Measurements from ENCODE around the gene KCNIP4.

Gene KCNIP4

GRCh38 chr4:21226637-21227538 is 721.7 kb downstream of the KCNIP4 start:
- Histone ChIP-seq H3K27me3 (ENCODE audit: insufficient read depth, low read length, poor library complexity) (no peaks in the 10 kb centered on the region), H2BK120ac (ENCODE audit: low read depth, low read length) (no peak overlapping the region), H3K4me2 (ENCODE audit: low read length) (no peak overlapping the region), H2BK15ac (replicated peaks; ENCODE audit: low read depth) (no peak overlapping the region), H3K23ac (ENCODE audit: low read length) (no peak overlapping the region), H4K5ac (ENCODE audit: low read length) (no peak overlapping the region), H4K8ac (ENCODE audit: low read depth, low read length) (no peak overlapping the region), H3K4ac (ENCODE audit: low read depth, low read length) (no peak overlapping the region), H3K4me1 (ENCODE audit: control insufficient read depth, low read depth, low read length) (no peaks in the 10 kb centered on the region), H3K9ac (ENCODE audit: low read length) (no peak overlapping the region), H3K36me3 (ENCODE audit: control insufficient read depth, insufficient read depth, low read length) (no peaks in the 10 kb centered on the region), H3K18ac (ENCODE audit: low read length) (no peak overlapping the region), H2AK5ac (ENCODE audit: low read length) (no peak overlapping the region), H3K27ac (ENCODE audit: low read depth, low read length) (no peak overlapping the region), H3K79me2 (ENCODE audit: control insufficient read depth, insufficient read depth, low read length) (no peaks in the 10 kb centered on the region), H3K56ac (ENCODE audit: low read length) (no peak overlapping the region), H3K4me3 (ENCODE audit: low read length) (no peak overlapping the region), H3K79me1 (ENCODE audit: low read length) (no peaks in the 10 kb centered on the region), H2BK5ac (ENCODE audit: low read length) (no peak overlapping the region)
- DNase-seq, result no peak
- no CpG with 5 or more reads among the region's 2 CpGs for WGBS (ENCODE audit: extremely low coverage, insufficient coverage, low lambda C conversion rate)

DNA sequence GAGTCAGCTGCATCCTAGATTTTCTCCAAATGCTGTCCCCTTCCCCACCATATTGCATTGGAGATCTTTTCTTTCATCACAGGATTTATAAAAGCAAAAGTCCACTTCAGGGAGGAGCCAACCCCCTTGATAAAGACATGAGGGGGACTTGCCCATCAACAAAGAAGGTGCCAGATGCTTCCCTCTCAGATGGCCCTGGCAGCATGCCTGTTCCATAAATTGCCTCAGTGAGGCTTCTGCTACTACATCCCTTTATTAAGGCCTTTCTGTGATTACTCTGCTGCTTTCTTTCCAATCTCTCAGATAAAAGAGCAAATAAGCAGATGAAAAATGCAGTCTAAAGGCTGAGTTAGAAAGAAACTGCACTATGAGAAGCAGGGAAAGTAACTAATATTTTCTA is 736.7 kb downstream of the KCNIP4 start:
- no peak overlapping the region for H3K9ac ChIP-seq (ENCODE audit: low read length)
- H4K5ac ChIP-seq (ENCODE audit: low read length), result no peak overlapping the region
- H2BK15ac ChIP-seq (replicated peaks; ENCODE audit: low read depth), result no peak overlapping the region
- no peak overlapping the region for H3K4me3 ChIP-seq (ENCODE audit: low read length)
- DNase-seq, result no peak
- no peak overlapping the region for H2BK120ac ChIP-seq (ENCODE audit: low read depth, low read length)
- H3K36me3 ChIP-seq (ENCODE audit: control insufficient read depth, insufficient read depth, low read length), result no peaks in the 10 kb centered on the region
- no peaks in the 10 kb centered on the region for H3K79me2 ChIP-seq (ENCODE audit: control insufficient read depth, insufficient read depth, low read length)
- H3K27me3 ChIP-seq (ENCODE audit: insufficient read depth, low read length, poor library complexity), result no peaks in the 10 kb centered on the region
- no peaks in the 10 kb centered on the region for H3K4me1 ChIP-seq (ENCODE audit: control insufficient read depth, low read depth, low read length)
- H3K23ac ChIP-seq (ENCODE audit: low read length), result no peak overlapping the region
- H2BK5ac ChIP-seq (ENCODE audit: low read length), result no peak overlapping the region
- H4K8ac ChIP-seq (ENCODE audit: low read depth, low read length), result no peak overlapping the region
- H3K27ac ChIP-seq (ENCODE audit: low read depth, low read length), result no peak overlapping the region
- H3K18ac ChIP-seq (ENCODE audit: low read length), result no peak overlapping the region
- no peak overlapping the region for H3K4ac ChIP-seq (ENCODE audit: low read depth, low read length)
- H2AK5ac ChIP-seq (ENCODE audit: low read length), result no peak overlapping the region
- no peak overlapping the region for H3K4me2 ChIP-seq (ENCODE audit: low read length)
- H3K56ac ChIP-seq (ENCODE audit: low read length), result no peak overlapping the region
- H3K79me1 ChIP-seq (ENCODE audit: low read length), result no peaks in the 10 kb centered on the region

- DNase-seq, result no peak
- no peak overlapping the region for H3K4ac ChIP-seq (ENCODE audit: low read depth, low read length)
- H3K4me2 ChIP-seq (ENCODE audit: low read length), result no peak overlapping the region
- H3K36me3 ChIP-seq (ENCODE audit: control insufficient read depth, insufficient read depth, low read length), result no peaks in the 10 kb centered on the region
- whole genome bisulfite sequencing (ENCODE audit: extremely low coverage, insufficient coverage, low lambda C conversion rate), result no CpG with 5 or more reads among the region's 2 CpGs
- H2BK15ac ChIP-seq (replicated peaks; ENCODE audit: low read depth), result no peak overlapping the region
- no peak overlapping the region for H2BK120ac ChIP-seq (ENCODE audit: low read depth, low read length)
- no peak overlapping the region for H3K4me3 ChIP-seq (ENCODE audit: low read length)
- H4K8ac ChIP-seq (ENCODE audit: low read depth, low read length), result no peak overlapping the region
- H3K27me3 ChIP-seq (ENCODE audit: insufficient read depth, low read length, poor library complexity), result no peaks in the 10 kb centered on the region
- H3K4me1 ChIP-seq (ENCODE audit: control insufficient read depth, low read depth, low read length), result peaks cover 8% of the 10 kb centered on the region
- no peak overlapping the region for H3K56ac ChIP-seq (ENCODE audit: low read length)
- no peak overlapping the region for H2AK5ac ChIP-seq (ENCODE audit: low read length)
- no peaks in the 10 kb centered on the region for H3K79me1 ChIP-seq (ENCODE audit: low read length)
- H4K5ac ChIP-seq (ENCODE audit: low read length), result no peak overlapping the region
- H3K27ac ChIP-seq (ENCODE audit: low read depth, low read length), result no peak overlapping the region
- no peak overlapping the region for H3K23ac ChIP-seq (ENCODE audit: low read length)
- no peak overlapping the region for H3K9ac ChIP-seq (ENCODE audit: low read length)
- H3K79me2 ChIP-seq (ENCODE audit: control insufficient read depth, insufficient read depth, low read length), result no peaks in the 10 kb centered on the region
- no peak overlapping the region for H2BK5ac ChIP-seq (ENCODE audit: low read length)
- no peak overlapping the region for H3K18ac ChIP-seq (ENCODE audit: low read length)
Measured at GRCh38 chr4:21209860-21210259, 738.7 kb downstream of the KCNIP4 start.

- peak; percentile 92 for DNase-seq
- Histone ChIP-seq H3K18ac (ENCODE audit: low read length) (no peak overlapping the region), H4K5ac (ENCODE audit: low read length) (no peak overlapping the region), H2AK5ac (ENCODE audit: low read length) (no peak overlapping the region), H3K27me3 (ENCODE audit: insufficient read depth, low read length, poor library complexity) (no peaks in the 10 kb centered on the region), H2BK120ac (ENCODE audit: low read depth, low read length) (no peak overlapping the region), H3K4me3 (ENCODE audit: low read length) (no peak overlapping the region), H3K23ac (ENCODE audit: low read length) (no peak overlapping the region), H3K4ac (ENCODE audit: low read depth, low read length) (no peak overlapping the region), H3K4me1 (ENCODE audit: control insufficient read depth, low read depth, low read length) (peaks cover 8% of the 10 kb centered on the region), H3K36me3 (ENCODE audit: control insufficient read depth, insufficient read depth, low read length) (no peaks in the 10 kb centered on the region), H4K8ac (ENCODE audit: low read depth, low read length) (no peak overlapping the region), H2BK15ac (replicated peaks; ENCODE audit: low read depth) (no peak overlapping the region), H2BK5ac (ENCODE audit: low read length) (peak overlapping the region; percentile 39), H3K4me2 (ENCODE audit: low read length) (no peak overlapping the region), H3K27ac (ENCODE audit: low read depth, low read length) (peak overlapping the region; percentile 19), H3K79me2 (ENCODE audit: control insufficient read depth, insufficient read depth, low read length) (no peaks in the 10 kb centered on the region), H3K56ac (ENCODE audit: low read length) (no peak overlapping the region), H3K9ac (ENCODE audit: low read length) (no peak overlapping the region), H3K79me1 (ENCODE audit: low read length) (no peaks in the 10 kb centered on the region)
- no CpG with 5 or more reads among the region's 6 CpGs for WGBS (ENCODE audit: extremely low coverage, insufficient coverage, low lambda C conversion rate)
Measured at GRCh38 chr4:21205821-21206531, 742.6 kb downstream of the KCNIP4 start.

DNA sequence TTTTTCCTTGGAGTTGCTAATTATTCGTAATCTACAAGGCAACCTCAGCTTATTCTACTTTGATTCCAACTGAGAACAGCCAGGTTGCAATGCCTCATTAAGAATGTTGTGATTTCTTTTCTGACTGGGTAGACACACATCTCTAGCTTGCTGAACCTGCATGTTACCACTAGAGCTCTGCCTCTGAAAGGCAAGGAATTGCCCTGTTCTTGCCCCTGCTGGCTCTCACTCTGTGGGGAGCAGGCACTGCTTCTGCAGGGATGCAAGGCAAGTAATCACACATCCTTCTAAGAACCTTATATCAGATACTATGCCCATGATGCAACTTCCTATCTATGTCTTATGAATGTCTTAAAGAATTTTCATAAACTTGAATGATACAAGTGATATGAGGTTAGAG is 745.2 kb downstream of the KCNIP4 start:
- no peak overlapping the region for H3K9ac ChIP-seq (ENCODE audit: low read length)
- DNase-seq, result peak; percentile 55
- no peak overlapping the region for H2BK120ac ChIP-seq (ENCODE audit: low read depth, low read length)
- no peaks in the 10 kb centered on the region for H3K79me2 ChIP-seq (ENCODE audit: control insufficient read depth, insufficient read depth, low read length)
- WGBS (ENCODE audit: extremely low coverage, insufficient coverage, low lambda C conversion rate), result no CpG with 5 or more reads among the region's 1 CpG
- H2AK5ac ChIP-seq (ENCODE audit: low read length), result no peak overlapping the region
- H3K79me1 ChIP-seq (ENCODE audit: low read length), result no peaks in the 10 kb centered on the region
- H3K27me3 ChIP-seq (ENCODE audit: insufficient read depth, low read length, poor library complexity), result no peaks in the 10 kb centered on the region
- no peak overlapping the region for H4K5ac ChIP-seq (ENCODE audit: low read length)
- no peak overlapping the region for H3K23ac ChIP-seq (ENCODE audit: low read length)
- no peak overlapping the region for H3K4me2 ChIP-seq (ENCODE audit: low read length)
- no peak overlapping the region for H3K4me3 ChIP-seq (ENCODE audit: low read length)
- H2BK15ac ChIP-seq (replicated peaks; ENCODE audit: low read depth), result no peak overlapping the region
- no peak overlapping the region for H4K8ac ChIP-seq (ENCODE audit: low read depth, low read length)
- no peaks in the 10 kb centered on the region for H3K36me3 ChIP-seq (ENCODE audit: control insufficient read depth, insufficient read depth, low read length)
- no peak overlapping the region for H3K27ac ChIP-seq (ENCODE audit: low read depth, low read length)
- H3K4ac ChIP-seq (ENCODE audit: low read depth, low read length), result no peak overlapping the region
- no peak overlapping the region for H3K18ac ChIP-seq (ENCODE audit: low read length)
- H2BK5ac ChIP-seq (ENCODE audit: low read length), result no peak overlapping the region
- H3K56ac ChIP-seq (ENCODE audit: low read length), result no peak overlapping the region
- H3K4me1 ChIP-seq (ENCODE audit: control insufficient read depth, low read depth, low read length), result peaks cover 8% of the 10 kb centered on the region
